OCI-LY7 (cell line): ENCODE measurements around the gene KANSL1. TPM values are rescaled to one million over a fixed set of nuclear protein-coding genes. Genes with fewer than 3 reads are reported as not detected.

Experiments used
- BruUV-seq: library from RNA; stranded (reverse); fragments of 400-500 nt; replicated peaks from 2 replicates; lab custom pipeline; 2021; lab: Mats Ljungman, UMichigan
- CTCF ChIA-PET: fragments of 300-600 bp; sonication (Branson Sonifier 250); formaldehyde crosslinking; loops from one replicate; lab custom pipeline; 2022; ENCODE audit warnings: antibody characterized with exemption; ENCODE audit not compliant: unreplicated experiment; lab: Charles Lee
- POLR2A ChIA-PET: fragments of 300-600 bp; sonication (Branson Sonifier 250); formaldehyde crosslinking; loops from one replicate; lab custom pipeline; 2022; ENCODE audit warnings: antibody characterized with exemption; lab: Charles Lee
- DNase-seq: peaks from one replicate; pipeline ENCODE4 v3.0.0-alpha.2; 2015; ENCODE audit warnings: low spot score
- H2AFZ ChIP-seq: fragments of 200-600 bp; sonication (generic), shearing (Covaris generic); 2 replicates; pipeline ENCODE4 v1.6.1; 2014; ENCODE audit warnings: mild to moderate bottlenecking, antibody characterized with exemption, low read length, moderate library complexity
- H3K27ac ChIP-seq: fragments of 200-600 bp; sonication (generic); 2 replicates; pipeline ENCODE4 v1.5.1; 2014; ENCODE audit warnings: mixed run types, low read depth, mild to moderate bottlenecking, moderate library complexity, low read length, inconsistent platforms; ENCODE audit not compliant: poor library complexity, severe bottlenecking
- H3K36me3 ChIP-seq: fragments of 200-600 bp; sonication (generic); 2 replicates; pipeline ENCODE4 v1.6.1; 2014; ENCODE audit warnings: mild to moderate bottlenecking, antibody characterized with exemption, low read length, moderate library complexity, mixed read lengths; ENCODE audit not compliant: insufficient read depth
- H3K4me1 ChIP-seq: fragments of 200-600 bp; sonication (generic); 2 replicates; pipeline ENCODE4 v1.5.1; 2014; ENCODE audit warnings: mild to moderate bottlenecking, low read length; ENCODE audit not compliant: insufficient read depth, poor library complexity, severe bottlenecking
- H3K4me2 ChIP-seq: fragments of 200-600 bp; sonication (generic); 2 replicates; pipeline ENCODE4 v1.6.1; 2014; ENCODE audit warnings: mild to moderate bottlenecking, low read length
- H3K4me3 ChIP-seq: fragments of 200-600 bp; sonication (generic); 2 replicates; pipeline ENCODE4 v1.5.1; 2014; ENCODE audit warnings: mild to moderate bottlenecking, low read depth, low read length; ENCODE audit not compliant: poor library complexity, severe bottlenecking
- H3K79me2 ChIP-seq: fragments of 200-600 bp; sonication (generic); 2 replicates; pipeline ENCODE4 v1.6.1; 2016; ENCODE audit warnings: low read depth, mild to moderate bottlenecking, low read length, moderate library complexity, mixed read lengths; ENCODE audit not compliant: insufficient read depth
- H3K9me2 ChIP-seq: fragments of 200-600 bp; sonication (generic); 2 replicates; pipeline ENCODE4 v1.6.1; 2016; ENCODE audit warnings: mild to moderate bottlenecking, low read length, mixed read lengths; ENCODE audit not compliant: insufficient read depth
- H3K9me3 ChIP-seq: fragments of 200-600 bp; sonication (generic); 2 replicates; pipeline ENCODE4 v1.6.1; 2014; ENCODE audit warnings: mild to moderate bottlenecking, mixed run types, low read length, mixed read lengths
- H4K20me1 ChIP-seq: fragments of 200-600 bp; sonication (generic); 2 replicates; pipeline ENCODE4 v1.6.1; 2014; ENCODE audit warnings: mild to moderate bottlenecking, antibody characterized with exemption, low read length, moderate library complexity, mixed read lengths; ENCODE audit not compliant: insufficient read depth
- EZH2phosphoT487 ChIP-seq: fragments of 200-600 bp; sonication (generic); IDR thresholded peaks from 2 replicates; pipeline ENCODE4 v1.6.1; 2018; ENCODE audit warnings: low read depth, borderline replicate concordance, mild to moderate bottlenecking, mixed run types, antibody characterized with exemption, low read length, moderate library complexity, mixed read lengths
- intact Hi-C: fragments of 100-400 bp; cut with micrococcal nuclease; formaldehyde crosslinking; loops from one replicate; pipeline ENCODE4 v1.10.0; 2022; ENCODE audit not compliant: unreplicated experiment
- total RNA-seq, 2 experiments: library from RNA; depleted of rRNA in 1 of 2; stranded (reverse); fragments of >200 nt in 1 of 2; shearing (Covaris generic) in 1 of 2; gene quantifications; 2 replicates each; pipeline ENCODE4 v1.2.3, GENCODE V29; 2014 to 2022
- TF ChIP-seq, protein P1 (sequence below): fragments of 200-600 bp; sonication (generic); conservative IDR thresholded peaks from 2 replicates; pipeline ENCODE4 v1.5.1; 2014; ENCODE audit warnings: mild to moderate bottlenecking, antibody characterized with exemption, low read length, moderate library complexity, mixed read lengths

The KANSL1 gene
- total RNA-seq, 2 experiments from 2014 or later, result 96.9 to 129 TPM

- Histone ChIP-seq H2AFZ (no peak overlapping the region), H4K20me1 (no peaks in the 10 kb centered on the region), H3K4me1 (no peaks in the 10 kb centered on the region), H3K79me2 (no peaks in the 10 kb centered on the region), H3K4me2 (no peak overlapping the region), H3K36me3 (no peaks in the 10 kb centered on the region), H3K27ac (no peak overlapping the region), H3K4me3 (no peak overlapping the region), H3K9me2 (no peaks in the 10 kb centered on the region), H3K9me3 (no peaks in the 10 kb centered on the region)
- no peak for DNase-seq
- CTCF ChIA-PET, result no interaction called here
- TF ChIP-seq EZH2phosphoT487, result no peak
- TF ChIP-seq, protein P1, sequence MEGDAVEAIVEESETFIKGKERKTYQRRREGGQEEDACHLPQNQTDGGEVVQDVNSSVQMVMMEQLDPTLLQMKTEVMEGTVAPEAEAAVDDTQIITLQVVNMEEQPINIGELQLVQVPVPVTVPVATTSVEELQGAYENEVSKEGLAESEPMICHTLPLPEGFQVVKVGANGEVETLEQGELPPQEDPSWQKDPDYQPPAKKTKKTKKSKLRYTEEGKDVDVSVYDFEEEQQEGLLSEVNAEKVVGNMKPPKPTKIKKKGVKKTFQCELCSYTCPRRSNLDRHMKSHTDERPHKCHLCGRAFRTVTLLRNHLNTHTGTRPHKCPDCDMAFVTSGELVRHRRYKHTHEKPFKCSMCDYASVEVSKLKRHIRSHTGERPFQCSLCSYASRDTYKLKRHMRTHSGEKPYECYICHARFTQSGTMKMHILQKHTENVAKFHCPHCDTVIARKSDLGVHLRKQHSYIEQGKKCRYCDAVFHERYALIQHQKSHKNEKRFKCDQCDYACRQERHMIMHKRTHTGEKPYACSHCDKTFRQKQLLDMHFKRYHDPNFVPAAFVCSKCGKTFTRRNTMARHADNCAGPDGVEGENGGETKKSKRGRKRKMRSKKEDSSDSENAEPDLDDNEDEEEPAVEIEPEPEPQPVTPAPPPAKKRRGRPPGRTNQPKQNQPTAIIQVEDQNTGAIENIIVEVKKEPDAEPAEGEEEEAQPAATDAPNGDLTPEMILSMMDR, result no peak
- BruUV-seq, result no TSS peak
- intact Hi-C loops, result no loop called here
- POLR2A ChIA-PET, result no interaction called here
These were observed 208.9 kb downstream of the KANSL1 start for GRCh38 chr17:45984368-45984767.

GRCh38 chr17:45983614-45984310, 209.5 kb downstream of the KANSL1 start:
- POLR2A ChIA-PET, result no interaction called here
- Histone ChIP-seq H3K4me1 (no peaks in the 10 kb centered on the region), H3K36me3 (no peaks in the 10 kb centered on the region), H4K20me1 (no peaks in the 10 kb centered on the region), H3K4me3 (no peak overlapping the region), H3K9me3 (no peaks in the 10 kb centered on the region), H3K27ac (no peak overlapping the region), H3K4me2 (no peak overlapping the region), H2AFZ (no peak overlapping the region), H3K9me2 (no peaks in the 10 kb centered on the region), H3K79me2 (no peaks in the 10 kb centered on the region)
- no TSS peak for BruUV-seq
- DNase-seq, result no peak
- CTCF ChIA-PET, result no interaction called here
- no peak for TF ChIP-seq EZH2phosphoT487
- TF ChIP-seq, protein P1, result no peak
- intact Hi-C loops, result no loop called here

DNA sequence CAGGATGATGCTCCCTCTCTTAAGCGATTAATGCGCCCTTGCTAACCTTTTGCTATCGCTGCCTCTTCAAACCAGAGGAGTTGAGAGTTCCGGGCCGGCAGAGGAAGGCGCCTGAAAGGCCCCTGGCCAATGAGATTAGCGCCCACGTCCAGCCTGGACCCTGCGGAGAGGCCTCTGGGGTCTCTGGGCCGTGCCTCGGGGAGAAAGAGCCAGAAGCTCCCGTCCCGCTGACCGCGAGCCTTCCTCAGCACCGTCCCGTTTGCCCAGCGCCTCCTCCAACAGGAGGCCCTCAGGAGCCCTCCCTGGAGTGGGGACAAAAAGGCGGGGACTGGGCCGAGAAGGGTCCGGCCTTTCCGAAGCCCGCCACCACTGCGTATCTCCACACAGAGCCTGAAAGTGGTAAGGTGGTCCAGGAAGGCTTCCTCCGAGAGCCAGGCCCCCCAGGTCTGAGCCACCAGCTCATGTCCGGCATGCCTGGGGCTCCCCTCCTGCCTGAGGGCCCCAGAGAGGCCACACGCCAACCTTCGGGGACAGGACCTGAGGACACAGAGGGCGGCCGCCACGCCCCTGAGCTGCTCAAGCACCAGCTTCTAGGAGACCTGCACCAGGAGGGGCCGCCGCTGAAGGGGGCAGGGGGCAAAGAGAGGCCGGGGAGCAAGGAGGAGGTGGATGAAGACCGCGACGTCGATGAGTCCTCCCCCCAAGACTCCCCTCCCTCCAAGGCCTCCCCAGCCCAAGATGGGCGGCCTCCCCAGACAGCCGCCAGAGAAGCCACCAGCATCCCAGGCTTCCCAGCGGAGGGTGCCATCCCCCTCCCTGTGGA, 210.2 kb downstream of the KANSL1 start:
- H4K20me1 ChIP-seq, result no peaks in the 10 kb centered on the region
- no peak overlapping the region for H3K4me3 ChIP-seq
- H2AFZ ChIP-seq, result no peak overlapping the region
- no peaks in the 10 kb centered on the region for H3K9me3 ChIP-seq
- H3K79me2 ChIP-seq, result no peaks in the 10 kb centered on the region
- no peak overlapping the region for H3K27ac ChIP-seq
- intact Hi-C loops, result no loop called here
- H3K4me1 ChIP-seq, result no peaks in the 10 kb centered on the region
- no peak for DNase-seq
- no peaks in the 10 kb centered on the region for H3K9me2 ChIP-seq
- H3K36me3 ChIP-seq, result no peaks in the 10 kb centered on the region
- BruUV-seq, result no TSS peak
- no peak overlapping the region for H3K4me2 ChIP-seq
- POLR2A ChIA-PET, result no interaction called here
- TF ChIP-seq EZH2phosphoT487, result no peak
- TF ChIP-seq, protein P1, result no peak
- CTCF ChIA-PET, result no interaction called here
